Neural cell (in vitro differentiated cells): ENCODE measurements around the gene MBD3L2. TPM values are rescaled to one million over a fixed set of nuclear protein-coding genes. Genes with fewer than 3 reads are reported as not detected.
"Not testable (repeated sequence)": the region's sequence is repeated elsewhere in the genome, so short reads cannot be mapped to it uniquely, and the experiment has no call there.

Experiments
- H2AFZ ChIP-seq: fragments of 200-600, 300-800 bp; sonication (generic), shearing (Covaris generic); 2 replicates; pipeline ENCODE4 v1.6.0; 2014; ENCODE audit warnings: low read depth, mild to moderate bottlenecking, antibody characterized with exemption, low read length, moderate library complexity
- H3F3A ChIP-seq: fragments of 200-600 bp; shearing (Covaris generic); 2 replicates; pipeline ENCODE4 v1.6.1; 2016; ENCODE audit warnings: mild to moderate bottlenecking, moderate library complexity, mixed read lengths, antibody characterized with exemption, low read length; ENCODE audit not compliant: insufficient read depth, poor library complexity, severe bottlenecking
- H3K27ac ChIP-seq: fragments of 200-600, 300-800 bp; sonication (generic), shearing (Covaris generic); 2 replicates; pipeline ENCODE4 v1.5.1; 2014; ENCODE audit warnings: mild to moderate bottlenecking, low read length, moderate library complexity
- H3K27me3 ChIP-seq: fragments of 300-800, 200-600 bp; sonication (generic), shearing (Covaris generic); 2 replicates; pipeline ENCODE4 v1.6.0; 2014; ENCODE audit warnings: mild to moderate bottlenecking, low read depth, low read length, moderate library complexity; ENCODE audit not compliant: insufficient read depth
- H3K36me3 ChIP-seq: fragments of 300-800, 200-600 bp; sonication (generic), shearing (Covaris generic); 2 replicates; pipeline ENCODE4 v1.5.1; 2014; ENCODE audit warnings: mild to moderate bottlenecking, antibody characterized with exemption, low read length, moderate library complexity; ENCODE audit not compliant: insufficient read depth
- H3K4me2 ChIP-seq: fragments of 300-800, 200-600 bp; sonication (generic), shearing (Covaris generic); 2 replicates; pipeline ENCODE4 v1.6.0; 2014; ENCODE audit warnings: mild to moderate bottlenecking, low read length
- H3K4me3 ChIP-seq: fragments of 300-800, 200-600 bp; sonication (generic), shearing (Covaris generic); 2 replicates; pipeline ENCODE4 v1.5.1; 2014; ENCODE audit warnings: mild to moderate bottlenecking, low read length, moderate library complexity
- H3K79me2 ChIP-seq: fragments of 200-600 bp; shearing (Covaris generic); replicated peaks from 2 replicates; pipeline ENCODE4 v1.6.0; 2014; ENCODE audit warnings: mild to moderate bottlenecking, low read length, moderate library complexity; ENCODE audit not compliant: insufficient read depth
- H3K9ac ChIP-seq: fragments of 300-800, 200-600 bp; sonication (generic), shearing (Covaris generic); 2 replicates; pipeline ENCODE4 v1.6.1; 2016; ENCODE audit warnings: mild to moderate bottlenecking, low read length, mixed read lengths
- H3K9me2 ChIP-seq: fragments of 200-600 bp; shearing (Covaris generic); 2 replicates; pipeline ENCODE4 v1.6.1; 2016; ENCODE audit warnings: mild to moderate bottlenecking, low read length, mixed read lengths; ENCODE audit not compliant: insufficient read depth
- H3K9me3 ChIP-seq: fragments of 200-600, 300-800 bp; sonication (generic), shearing (Covaris generic); 2 replicates; pipeline ENCODE4 v1.6.1; 2016; ENCODE audit warnings: mild to moderate bottlenecking, mixed run types, low read length, moderate library complexity, mixed read lengths
- H4K20me1 ChIP-seq: fragments of 200-600 bp; shearing (Covaris generic); 2 replicates; pipeline ENCODE4 v1.6.1; 2016; ENCODE audit warnings: mild to moderate bottlenecking, mixed run types; ENCODE audit not compliant: insufficient read depth
- CTCF ChIP-seq: fragments of 450-650 bp; IDR thresholded peaks from 2 replicates; pipeline ENCODE4 v1.5.1; 2014; ENCODE audit warnings: antibody characterized with exemption, mild to moderate bottlenecking, moderate library complexity; ENCODE audit not compliant: poor library complexity, severe bottlenecking
- EP300 ChIP-seq: fragments of 450-650 bp; conservative IDR thresholded peaks from 2 replicates; pipeline ENCODE4 v1.6.1; 2014; ENCODE audit warnings: antibody characterized with exemption, mild to moderate bottlenecking, moderate library complexity; ENCODE audit not compliant: poor library complexity, severe bottlenecking
- EZH2 ChIP-seq: fragments of 200-600, 300-800 bp; shearing (Covaris generic), sonication (generic); IDR thresholded peaks from 2 replicates; pipeline ENCODE4 v1.6.1; 2014; ENCODE audit warnings: antibody characterized with exemption, low read length, borderline replicate concordance, mild to moderate bottlenecking; ENCODE audit not compliant: insufficient read depth, poor library complexity, severe bottlenecking
- MXI1 ChIP-seq: fragments of 450-650 bp; conservative IDR thresholded peaks from 2 replicates; pipeline ENCODE4 v1.6.1; 2014; ENCODE audit warnings: antibody characterized with exemption, mild to moderate bottlenecking; ENCODE audit not compliant: poor library complexity, severe bottlenecking
- POLR2AphosphoS5 ChIP-seq: IDR thresholded peaks from 2 replicates; pipeline ENCODE4 v1.6.1; 2012
- RAD21 ChIP-seq: fragments of 450-650 bp; conservative IDR thresholded peaks from 2 replicates; pipeline ENCODE4 v1.6.1; 2014; ENCODE audit warnings: antibody characterized with exemption, mild to moderate bottlenecking, moderate library complexity
- REST ChIP-seq: IDR thresholded peaks from 2 replicates; pipeline ENCODE4 v1.6.1; 2012; ENCODE audit warnings: borderline replicate concordance
- SMC3 ChIP-seq: fragments of 450-650 bp; conservative IDR thresholded peaks from 2 replicates; pipeline ENCODE4 v1.6.1; 2014; ENCODE audit warnings: antibody characterized with exemption, mild to moderate bottlenecking, moderate library complexity; ENCODE audit not compliant: poor library complexity
- TAF1 ChIP-seq: IDR thresholded peaks from 2 replicates; pipeline ENCODE4 v1.6.1; 2012; ENCODE audit warnings: low read depth
- polyA plus RNA-seq: library from polyadenylated mRNA; depleted of rRNA; stranded (reverse); fragments of >200 nt; gene quantifications from 2 replicates; pipeline ENCODE4 v1.2.3, GENCODE V29; 2014

Gene MBD3L2
- polyA plus RNA-seq, 1 donor from 2014 or later, result not detected

GRCh38 chr19:7067122-7067521, 18.0 kb downstream of the MBD3L2 start:
- not testable (repeated sequence) for H3K79me2 ChIP-seq, H3K9ac ChIP-seq, H3K4me2 ChIP-seq, H3K36me3 ChIP-seq, H3K27ac ChIP-seq, H3K9me2 ChIP-seq, H3K27me3 ChIP-seq, H2AFZ ChIP-seq, H3F3A ChIP-seq, H3K4me3 ChIP-seq, H4K20me1 ChIP-seq, H3K9me3 ChIP-seq

GRCh38 chr19:7067716-7068115, 18.6 kb downstream of the MBD3L2 start:
- Histone ChIP-seq H3K9me3 (no peaks in the 10 kb centered on the region), H3K9me2 (no peaks in the 10 kb centered on the region), H3K27ac (no peak overlapping the region), H3K4me2 (no peak overlapping the region), H3K4me3 (no peak overlapping the region), H2AFZ (no peak overlapping the region), H3K79me2 (peaks cover 9% of the 10 kb centered on the region), H3K36me3 (no peaks in the 10 kb centered on the region), H3F3A (no peaks in the 10 kb centered on the region), H3K9ac (no peak overlapping the region), H3K27me3 (no peaks in the 10 kb centered on the region), H4K20me1 (no peaks in the 10 kb centered on the region)
- no peak for TF ChIP-seq POLR2AphosphoS5
- TF ChIP-seq EZH2, result no peak
- TF ChIP-seq EP300, result no peak
- no peak for TF ChIP-seq MXI1
- TF ChIP-seq SMC3, result no peak
- TF ChIP-seq RAD21, result no peak
- TF ChIP-seq TAF1, result no peak
- no peak for TF ChIP-seq CTCF
- TF ChIP-seq REST, result no peak

GRCh38 chr19:7068599-7068998, 19.5 kb downstream of the MBD3L2 start:
- H3K27ac ChIP-seq, result no peak overlapping the region

More at GRCh38 chr19:7068599-7068998, 19.5 kb downstream of the MBD3L2 start:
- Histone ChIP-seq H3K9me3 (no peaks in the 10 kb centered on the region), H4K20me1 (no peaks in the 10 kb centered on the region), H3K9ac (no peak overlapping the region), H3K36me3 (no peaks in the 10 kb centered on the region), H3K27me3 (no peaks in the 10 kb centered on the region), H3K4me3 (peak overlapping the region; percentile 98), H3K79me2 (peaks cover 9% of the 10 kb centered on the region), H2AFZ (peak overlapping the region; percentile 69), H3K9me2 (no peaks in the 10 kb centered on the region), H3F3A (no peaks in the 10 kb centered on the region), H3K4me2 (no peak overlapping the region)
- TF ChIP-seq POLR2AphosphoS5, result no peak
- no peak for TF ChIP-seq TAF1
- no peak for TF ChIP-seq EP300
- TF ChIP-seq REST, result no peak
- TF ChIP-seq SMC3, result no peak
- TF ChIP-seq MXI1, result no peak
- no peak for TF ChIP-seq CTCF
- no peak for TF ChIP-seq EZH2
- TF ChIP-seq RAD21, result no peak
